Stimulated activated CD8-positive, alpha-beta memory T cell treated with anti-CD3 and anti-CD28 coated beads, Interleukin-2, amount 100 ng/mL, for 1 hour (primary cell): ENCODE measurements around the gene MTG2.

ENCODE experiments used
- DNase-seq, 2 donors: peaks; one replicate each; pipeline ENCODE4 v3.0.0-alpha.2; 2020; ENCODE audit warnings: low read depth in 2 of 2

MTG2 gene

DNA sequence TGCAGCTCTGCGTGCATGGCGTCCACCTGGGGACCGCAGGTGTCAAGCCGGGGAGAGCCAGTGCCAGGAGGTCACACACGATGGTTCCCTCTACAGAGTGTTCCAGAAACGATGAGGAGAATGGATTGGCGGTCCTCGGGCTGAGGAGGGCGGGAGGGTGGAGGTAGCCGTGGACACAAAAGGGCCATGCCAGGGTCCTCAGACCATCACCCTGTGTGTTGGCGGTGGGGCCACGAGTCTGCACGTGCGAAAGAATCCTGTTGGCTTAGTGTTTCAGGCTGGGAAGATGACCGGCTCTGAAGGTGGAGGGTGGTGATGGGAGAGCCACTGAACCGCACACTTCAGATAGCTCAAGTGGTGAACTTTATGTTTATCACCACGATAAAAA lies 23.6 kb downstream of the MTG2 start:
- DNase-seq = no peak

DNA sequence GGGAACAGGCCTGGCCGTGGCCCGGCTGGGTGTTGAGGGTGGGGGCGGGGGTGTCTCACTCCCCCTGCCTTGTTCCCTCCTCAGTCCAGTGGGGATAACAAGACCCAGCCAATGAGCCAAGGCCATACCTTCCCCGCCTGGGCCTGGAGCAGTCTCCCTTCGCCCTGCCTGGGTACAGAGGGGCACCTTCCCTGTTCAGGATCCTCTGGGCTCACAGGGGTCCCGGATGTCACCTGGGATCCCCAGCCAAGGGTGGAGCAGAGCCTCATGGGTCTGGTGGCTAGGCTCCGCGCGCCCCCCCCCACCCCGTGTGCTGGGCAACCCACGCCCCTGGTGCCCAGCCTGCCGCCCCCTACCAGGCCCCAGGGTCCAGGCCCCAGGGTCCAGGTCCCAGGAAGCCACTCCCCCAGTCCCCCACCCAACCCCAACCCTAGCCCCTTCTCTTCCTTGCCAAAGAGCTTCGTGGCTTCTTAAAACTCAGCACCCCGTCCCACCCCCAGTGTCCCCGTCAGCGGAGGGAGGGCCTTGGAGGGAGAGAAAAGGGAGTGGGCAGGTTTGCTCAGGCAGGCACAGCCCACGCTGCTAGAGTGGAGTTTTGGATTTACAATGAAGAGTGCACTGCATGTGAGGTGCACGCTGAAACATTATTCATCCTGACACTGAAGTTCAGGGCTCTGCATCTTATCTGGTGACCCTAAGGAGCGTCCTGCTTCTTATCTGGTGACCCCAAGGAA lies 25.4 kb downstream of the MTG2 start:
- DNase-seq = no peak

DNA sequence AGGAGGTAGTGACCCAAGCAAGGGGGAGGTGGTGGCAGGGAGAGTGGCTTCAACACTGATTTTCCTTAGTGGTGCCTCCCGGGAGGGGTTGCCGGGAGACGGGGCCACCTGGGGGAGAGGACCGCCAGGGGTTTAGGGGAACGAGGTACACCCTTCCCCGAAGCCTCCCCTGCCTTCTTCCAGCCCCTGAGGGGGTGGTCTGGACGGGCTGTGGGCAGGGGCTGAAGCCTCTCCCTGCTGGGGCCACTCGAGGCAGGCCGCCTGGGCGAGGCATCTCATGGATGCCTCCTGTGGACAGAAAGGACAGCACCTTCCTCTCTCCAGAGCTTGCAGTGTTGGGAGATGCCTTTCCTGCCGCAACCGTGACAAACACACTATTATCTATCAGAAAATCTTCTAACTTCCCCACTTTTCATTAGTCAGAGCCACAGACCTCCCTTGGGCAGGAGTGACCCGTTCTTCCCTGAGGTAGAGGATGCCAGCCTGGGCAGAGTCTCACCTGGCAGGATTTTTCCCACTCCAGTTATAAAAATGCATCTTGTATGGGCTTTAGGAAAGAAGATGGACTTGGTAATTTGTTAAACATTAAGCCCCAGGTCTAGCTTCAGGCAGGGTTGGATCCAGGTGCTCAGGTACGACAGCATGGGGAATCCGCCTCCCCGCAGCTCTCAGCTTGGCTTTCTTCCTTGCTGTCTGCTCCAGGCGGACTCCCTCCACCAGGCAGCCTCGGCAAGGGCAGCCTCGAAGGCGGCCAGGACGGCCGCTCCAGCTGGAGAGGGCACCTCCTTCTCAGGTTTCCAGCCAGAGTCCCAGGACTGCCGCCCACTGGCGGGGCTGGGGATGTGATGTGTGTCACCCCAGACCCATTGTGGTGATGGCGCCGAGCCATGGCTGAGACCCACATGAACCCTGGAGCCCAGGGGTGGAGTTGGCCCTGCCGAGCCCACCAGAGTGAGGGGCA lies 26.2 kb downstream of the MTG2 start:
- no peak for DNase-seq

DNA sequence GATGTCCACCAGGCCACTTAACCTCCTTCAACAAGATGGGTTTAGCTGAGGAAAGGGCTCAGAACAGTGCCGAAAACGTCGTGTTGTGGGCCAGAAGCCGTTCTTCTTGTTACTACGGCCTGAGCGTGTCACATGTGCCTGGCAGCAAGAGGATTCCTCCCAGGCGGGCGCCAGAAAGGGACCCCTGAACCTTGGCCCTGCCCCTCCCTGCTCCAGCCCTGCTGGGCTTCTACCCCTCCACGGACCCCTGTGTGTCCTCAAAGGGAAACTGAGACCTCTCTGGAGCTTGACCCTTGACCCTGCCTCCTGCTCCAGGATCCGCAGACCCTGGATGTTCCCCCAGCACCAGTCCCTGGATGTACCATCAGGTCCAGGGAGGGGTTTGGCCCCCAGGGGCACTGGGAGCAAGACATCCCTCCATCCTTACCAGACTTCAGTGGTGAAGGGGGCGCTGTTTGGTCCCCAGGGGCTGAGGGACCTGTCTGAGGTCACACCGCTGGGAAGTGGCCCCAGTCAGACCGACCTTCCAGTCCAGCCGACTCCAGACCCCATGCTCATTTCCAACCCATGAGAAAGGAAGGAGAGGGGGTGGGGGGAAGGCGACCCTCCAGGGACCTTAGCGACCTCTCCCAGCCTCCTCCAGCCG lies 27.1 kb downstream of the MTG2 start:
- no peak for DNase-seq

DNA sequence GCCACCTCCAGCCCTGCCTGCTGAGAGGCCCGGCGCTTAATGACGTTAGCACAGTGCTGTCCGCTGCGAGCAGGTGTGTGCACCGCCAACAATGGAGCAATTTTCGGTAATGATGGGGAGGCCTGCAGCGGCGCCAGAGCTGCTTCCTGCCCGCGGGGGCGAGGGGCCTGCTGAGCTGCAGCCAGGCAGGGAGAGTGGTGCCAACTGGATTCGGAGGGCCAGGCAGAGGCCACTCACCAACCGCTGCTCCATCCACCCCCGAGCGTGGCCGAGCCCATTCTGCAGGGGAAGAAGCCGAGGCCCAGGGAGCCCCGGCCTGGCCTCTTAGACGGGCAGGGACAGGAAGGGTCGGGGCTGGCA lies 27.6 kb downstream of the MTG2 start:
- DNase-seq = no peak

DNA sequence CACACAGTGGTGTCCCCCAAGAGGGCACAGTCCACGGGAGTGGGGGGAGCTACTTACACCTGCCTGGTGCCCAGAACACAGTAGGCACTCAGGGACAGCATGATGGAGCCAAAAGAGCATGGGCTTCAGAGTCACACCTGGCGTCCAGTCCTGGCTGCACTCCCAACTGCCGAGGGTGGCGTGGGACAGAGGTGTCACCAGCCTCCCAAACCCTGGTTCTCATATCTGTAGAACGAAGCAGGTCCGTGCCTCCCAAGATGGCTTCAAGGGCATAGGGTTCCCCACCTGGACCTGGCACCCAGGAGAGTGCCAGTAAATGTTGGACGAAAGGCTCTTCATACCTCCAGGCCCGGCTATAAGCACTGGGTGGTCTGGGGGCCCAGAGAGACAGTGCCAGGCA lies 28.4 kb downstream of the MTG2 start:
- no peak for DNase-seq

DNA sequence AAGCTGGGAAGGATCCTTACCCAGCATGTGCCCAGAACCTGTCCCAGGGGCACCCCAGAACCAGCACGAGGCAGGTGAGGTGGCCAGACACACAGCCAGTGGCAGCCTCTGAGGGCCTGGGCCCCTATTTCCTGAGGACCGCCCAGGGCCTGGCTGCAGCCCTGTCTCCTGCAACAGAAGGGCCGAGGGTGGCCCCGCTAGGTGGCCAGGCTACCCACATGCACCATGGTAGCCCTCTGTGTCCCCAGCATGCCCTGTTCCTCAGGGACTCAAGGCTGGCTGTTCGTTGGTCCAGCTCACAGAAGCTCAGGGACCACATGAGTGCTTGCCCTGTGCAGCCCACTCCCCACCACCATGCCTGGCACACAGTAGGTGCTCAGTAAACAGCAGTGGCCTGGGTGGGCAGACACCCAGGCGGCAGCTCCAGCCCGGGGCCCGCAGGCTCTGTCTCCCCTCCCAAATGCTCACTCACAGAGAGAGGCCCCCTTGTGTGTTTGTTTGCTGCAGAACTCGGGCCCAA lies 29.0 kb downstream of the MTG2 start:
- no peak for DNase-seq

DNA sequence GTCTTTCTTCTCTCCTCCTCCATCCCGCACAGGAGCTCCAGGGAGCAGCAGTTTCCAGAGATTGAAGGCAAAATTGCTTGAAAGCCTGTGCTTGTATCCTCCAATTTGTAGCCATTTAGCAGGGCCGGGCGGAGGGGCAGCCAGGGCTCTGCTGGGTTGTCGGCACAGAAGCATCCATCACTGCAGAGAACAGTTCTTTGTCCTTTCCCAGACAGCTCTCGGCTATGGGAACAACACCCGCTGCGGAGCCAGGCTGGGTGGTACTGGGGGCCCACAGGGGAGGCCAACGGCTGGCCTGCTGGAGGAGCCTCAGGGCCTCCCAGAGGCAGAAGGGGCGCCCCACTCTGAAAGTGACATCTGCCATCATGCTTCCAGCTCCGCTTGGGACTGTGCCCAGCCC lies 29.5 kb downstream of the MTG2 start:
- no peak for DNase-seq

DNA sequence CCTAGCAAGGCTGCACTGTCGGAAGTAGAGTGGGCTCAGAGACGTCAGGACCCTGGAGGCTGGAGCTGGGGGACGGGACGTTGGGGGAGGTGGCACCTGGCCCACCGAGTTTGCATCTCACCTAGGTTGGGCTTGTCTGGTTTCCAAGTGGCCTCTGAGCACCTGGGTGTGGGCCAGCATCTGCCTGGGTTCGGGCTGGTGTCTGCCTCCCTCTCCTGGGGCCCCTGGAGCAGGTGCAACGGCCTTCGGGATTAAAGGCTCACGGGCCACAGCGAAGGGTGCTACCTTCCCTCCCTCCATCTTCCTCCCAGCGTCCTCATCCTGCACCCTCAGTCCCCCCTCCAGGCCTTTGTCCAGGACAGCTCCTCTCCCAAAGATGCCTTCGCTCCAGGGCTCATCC lies 31.2 kb downstream of the MTG2 start:
- no peak for DNase-seq

DNA sequence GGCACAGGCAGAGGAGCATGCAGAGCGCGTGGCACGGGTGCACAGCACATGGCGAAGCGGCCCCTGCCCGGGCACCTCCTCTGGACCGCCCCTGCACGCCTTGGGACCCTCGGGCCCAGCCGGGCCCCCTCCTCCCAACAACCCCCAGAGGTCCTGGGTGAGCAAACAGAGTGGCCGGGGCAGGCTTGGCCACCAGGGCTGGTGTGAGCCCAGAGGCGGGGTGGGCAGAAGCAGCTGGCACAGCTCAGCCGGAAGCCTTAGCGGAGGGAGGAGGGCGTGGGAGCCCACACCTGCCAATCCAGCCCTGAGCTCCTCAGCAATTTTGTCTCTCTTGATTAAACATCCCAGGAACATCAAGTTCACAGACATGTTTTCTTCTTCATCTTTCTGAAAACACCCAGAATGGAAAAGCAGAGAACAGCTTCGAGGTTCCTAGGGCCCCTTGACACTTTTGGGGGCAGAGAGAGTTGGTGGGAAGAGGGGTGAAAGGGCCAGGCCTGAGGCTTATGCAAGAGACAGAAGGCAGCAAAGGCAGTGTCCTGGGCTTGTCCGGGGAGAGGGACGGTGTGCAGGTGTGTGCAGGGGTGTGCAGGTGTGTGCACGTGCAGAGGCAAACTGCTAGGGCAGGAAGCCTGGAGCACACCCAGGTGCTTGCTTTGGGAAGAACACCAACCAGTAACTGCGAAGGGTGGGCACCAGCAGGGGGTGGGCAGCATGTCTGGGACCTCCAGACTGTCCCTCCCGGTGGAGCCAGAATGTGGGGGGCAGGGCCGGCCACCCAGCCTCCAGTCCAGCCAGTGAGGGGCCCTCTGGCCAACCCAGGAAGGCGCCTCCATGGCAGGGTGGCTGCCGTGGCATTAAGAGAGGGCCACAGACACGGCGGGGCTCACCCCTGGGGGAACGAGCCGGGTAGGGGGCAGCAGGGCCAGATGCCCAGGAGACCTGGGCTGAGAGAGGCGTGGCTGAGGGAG lies 32.5 kb downstream of the MTG2 start:
- DNase-seq = no peak

DNA sequence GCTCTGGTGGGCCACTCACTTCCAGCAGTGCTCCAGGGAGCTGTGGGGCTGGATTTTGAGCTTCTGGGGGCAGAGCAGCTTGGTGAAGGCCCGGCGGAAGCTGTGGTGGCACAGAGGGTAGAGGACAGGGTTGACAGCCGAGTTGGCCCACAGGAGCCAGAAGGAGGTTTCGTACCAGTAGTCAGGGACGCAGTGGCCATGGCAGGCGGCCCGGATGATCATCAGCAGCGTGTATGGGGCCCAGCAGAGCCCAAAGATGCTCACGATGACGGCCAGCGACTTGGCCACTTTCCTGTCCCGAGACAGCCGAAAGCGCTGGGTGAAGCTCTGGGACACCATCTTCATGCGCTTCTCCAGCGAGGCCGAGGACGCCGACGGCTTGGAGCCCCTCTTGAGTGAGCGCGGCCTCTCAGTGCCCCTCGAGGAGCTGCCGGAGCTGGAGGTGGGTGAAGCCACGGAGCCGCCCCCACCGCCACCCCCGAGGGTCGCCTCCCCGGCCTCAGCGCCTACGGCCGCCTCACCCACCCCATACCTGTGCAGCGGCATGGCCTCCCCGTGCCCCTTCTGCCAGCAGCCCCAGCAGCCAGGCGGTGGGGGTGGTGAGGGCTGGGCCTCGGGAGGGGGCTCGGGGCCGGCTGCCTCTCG lies 33.3 kb downstream of the MTG2 start:
- DNase-seq = no peak

DNA sequence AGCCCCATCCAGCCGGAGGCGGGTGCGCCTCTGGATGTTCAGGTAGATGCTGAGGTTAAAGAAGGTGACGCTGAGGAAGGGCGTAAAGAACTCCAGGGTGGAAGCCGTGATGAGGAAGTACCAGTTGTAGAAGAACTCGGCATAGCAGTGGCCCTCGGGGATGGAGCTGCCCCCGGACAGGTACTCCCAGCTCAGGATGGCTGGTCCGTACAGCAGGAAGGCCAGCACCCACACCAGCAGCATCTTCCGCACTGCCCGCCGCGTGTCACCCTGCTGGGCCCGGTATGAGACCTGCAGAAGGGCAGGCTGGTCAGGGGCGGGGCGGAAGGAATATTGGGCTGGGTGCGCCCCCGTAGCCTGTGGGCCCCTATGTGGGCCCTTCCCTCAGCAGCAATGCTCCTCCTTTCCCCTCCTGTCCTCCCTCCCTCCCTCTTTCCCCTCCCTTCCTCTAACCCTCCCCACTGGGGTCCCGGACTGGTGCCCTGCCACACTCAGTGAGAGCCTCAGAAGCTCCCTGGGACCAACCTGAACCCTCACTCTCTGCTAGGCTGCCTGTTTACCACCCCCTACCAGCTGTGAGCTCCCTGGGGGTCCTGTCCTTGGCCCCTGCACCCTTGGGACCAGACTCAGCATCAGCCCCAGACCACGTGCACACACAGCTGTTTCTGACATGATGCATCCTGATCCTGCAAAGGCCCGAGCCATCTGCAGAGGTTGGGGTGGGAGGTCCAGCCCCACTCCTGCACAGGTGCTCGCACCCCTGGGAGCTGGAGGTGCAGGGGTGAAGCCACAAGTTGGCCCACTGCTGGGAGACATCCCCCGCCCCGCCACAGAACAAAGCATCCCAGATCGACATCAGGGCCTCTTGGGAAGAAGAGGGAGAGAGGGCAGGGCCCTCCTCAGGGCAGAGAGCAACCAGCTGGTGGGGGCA lies 34.1 kb downstream of the MTG2 start:
- DNase-seq = no peak

DNA sequence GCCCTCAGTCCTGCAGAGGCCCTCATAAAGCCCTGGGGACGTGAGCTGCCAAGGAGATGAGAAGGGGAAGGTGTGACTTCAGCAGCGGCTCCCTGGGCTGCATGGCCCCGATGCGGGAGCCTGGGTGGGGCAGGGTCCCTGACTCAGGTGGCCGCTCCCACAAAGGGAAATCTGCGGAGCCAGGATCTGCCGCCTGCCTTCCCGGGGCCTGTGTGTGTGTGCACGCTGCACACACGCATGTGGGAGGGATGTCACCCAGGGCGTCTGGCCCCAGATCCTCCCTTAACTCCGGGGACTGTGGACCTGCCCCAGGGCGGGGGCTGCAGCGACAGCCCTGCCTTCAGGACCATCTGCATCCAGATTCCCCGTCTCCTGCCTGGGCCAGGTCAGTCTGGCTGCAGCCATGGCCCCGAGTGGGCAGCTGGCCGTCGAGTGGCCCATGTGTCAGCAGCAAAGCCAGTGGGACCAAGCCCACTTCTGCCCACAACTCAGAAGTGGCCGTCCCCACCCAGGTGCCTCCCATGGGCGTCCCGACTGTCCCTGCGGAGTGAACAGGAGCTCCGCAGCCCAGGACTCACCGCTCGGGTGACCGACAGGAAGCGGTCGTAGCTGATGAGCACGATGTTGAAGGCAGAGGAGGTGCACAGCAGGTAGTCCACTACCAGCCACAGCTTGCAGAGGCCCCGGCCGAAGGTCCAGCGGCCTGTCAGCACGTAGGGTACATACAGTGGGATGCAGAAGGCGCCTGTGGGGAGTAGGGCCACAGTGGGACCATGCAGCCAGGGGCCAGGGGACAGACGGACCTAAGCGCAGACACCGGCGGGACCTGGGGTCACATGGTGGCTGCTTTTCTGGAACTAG lies 35.3 kb downstream of the MTG2 start:
- DNase-seq = no peak

DNA sequence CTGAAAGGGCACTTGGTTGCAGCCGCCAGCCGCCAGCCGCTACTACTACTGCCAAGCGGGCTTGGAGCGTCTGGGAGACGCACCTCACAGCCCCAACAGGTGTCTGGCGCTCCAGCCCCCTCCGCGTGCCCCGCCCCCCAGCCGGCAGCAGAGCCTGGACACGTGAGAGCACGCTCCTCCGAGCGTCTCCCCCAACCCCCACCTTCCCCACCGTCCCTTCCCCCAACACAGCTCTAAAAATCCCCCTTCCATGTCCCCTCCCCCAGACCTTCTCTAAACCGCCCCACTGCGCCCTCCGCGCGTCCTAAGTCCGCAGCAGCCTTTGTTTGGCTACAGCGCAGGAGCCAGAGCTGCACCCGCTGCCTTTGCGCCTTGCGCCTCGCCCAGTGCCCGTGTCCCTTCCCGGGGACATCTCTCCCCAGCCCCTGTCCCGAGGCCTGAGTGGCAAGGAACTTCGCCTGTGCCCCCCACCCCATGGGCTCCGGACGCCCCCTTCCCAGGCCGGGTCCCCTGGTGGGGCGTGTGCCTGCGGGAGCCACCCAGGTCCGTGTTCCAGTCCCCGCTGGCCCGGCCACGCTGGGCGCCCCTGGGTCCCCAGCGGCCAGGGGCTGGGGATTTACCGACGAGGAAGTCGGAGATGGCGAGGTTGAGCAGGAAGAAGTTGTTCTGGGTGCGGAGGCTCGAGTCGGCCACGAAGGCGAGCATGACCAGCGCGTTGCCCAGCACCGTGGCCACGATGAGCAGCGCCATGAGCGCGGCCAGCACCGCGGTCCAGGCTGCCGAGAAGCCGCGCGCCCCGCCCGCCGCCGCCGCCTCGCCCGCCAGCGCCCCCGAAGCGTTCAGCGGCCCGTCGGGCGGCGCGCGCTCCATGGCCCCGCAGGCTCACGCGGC lies 36.5 kb downstream of the MTG2 start:
- DNase-seq = no peak

DNA sequence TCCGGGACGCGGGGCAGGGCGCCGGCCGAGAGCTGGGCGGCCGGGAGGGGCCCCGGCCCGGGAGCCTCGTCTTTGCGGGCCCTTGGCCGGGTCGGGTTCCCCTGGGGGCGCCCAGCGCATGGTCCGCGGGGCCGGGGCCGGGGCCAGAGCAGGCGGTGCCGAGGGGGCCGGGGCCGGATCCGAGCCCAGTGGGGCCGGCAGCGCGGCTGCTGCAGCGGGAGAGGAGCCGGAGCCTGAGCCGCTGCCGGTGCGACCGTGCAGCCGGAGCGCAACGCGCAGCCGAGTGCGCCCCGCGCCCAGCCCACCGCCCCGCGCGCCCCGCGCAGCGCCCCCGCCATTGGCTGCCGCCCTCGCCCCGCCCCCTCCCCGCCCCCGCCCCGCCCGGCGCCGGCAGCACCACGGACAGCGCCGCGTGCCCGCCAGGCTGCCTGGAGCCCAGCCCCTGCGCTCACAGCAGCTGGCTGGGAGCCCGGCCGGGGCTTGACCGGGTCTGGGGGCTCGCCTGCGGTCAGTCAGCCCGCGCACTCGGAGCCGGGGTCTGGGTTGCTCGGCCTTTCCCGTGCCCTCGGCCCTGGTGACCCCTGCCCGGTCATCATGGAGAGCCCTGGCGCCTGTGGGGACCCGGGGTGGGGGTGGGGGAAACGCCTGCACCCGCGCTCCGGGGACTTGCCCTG lies 37.3 kb downstream of the MTG2 start, which contains the start of gene HRH3:
HRH3 (minus strand) TSS at position 287 of the 674 bp plus-strand sequence. CDS start 308 bp downstream, outside the sequence.
- DNase-seq = no peak

DNA sequence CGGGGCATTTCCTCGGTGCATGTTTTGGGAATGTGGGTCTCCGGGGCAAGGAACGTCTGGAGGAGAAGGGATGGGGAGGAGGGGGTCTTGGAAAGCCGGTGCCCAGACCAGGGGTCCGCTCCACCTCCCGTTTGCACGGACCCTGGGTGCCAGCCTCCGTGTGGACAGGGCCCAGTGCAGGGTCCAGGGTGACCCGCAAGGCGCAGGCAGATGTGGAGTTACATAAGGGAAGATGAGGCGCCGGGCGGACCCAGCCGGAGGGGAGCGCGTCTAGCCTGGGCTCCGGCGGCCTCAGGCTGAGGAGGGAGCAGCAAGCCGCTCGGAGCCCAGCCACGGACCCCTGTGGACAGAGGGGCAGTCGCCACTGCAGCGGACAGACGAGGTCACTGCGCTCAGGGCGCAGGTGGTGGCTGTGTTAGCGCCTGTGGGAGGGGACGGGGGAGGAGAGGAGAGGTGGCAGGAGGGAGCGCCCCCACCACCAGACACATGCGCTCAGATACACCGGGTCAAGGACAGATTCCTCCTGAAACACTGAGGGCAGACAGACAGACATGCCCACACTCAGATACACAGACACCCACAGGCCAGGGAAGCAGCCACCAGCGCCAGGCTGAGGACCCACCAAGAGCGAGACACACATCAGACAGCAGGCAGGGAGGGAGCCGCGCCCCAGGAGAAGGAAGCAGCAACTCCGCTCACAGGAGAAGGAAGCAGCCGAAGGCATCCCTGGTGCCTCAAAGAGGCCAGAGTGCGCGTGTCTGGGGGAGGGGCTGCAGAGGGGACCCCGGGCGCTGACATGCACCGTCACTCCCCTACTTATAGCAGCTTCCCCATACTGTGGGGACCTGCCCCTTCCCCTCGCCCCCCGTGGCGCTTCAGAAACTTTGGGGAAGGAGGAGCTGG lies 38.1 kb downstream of the MTG2 start:
- no peak for DNase-seq
